Naive thymus-derived CD4-positive, alpha-beta T cell (primary cell): Measurements from ENCODE around the gene E2F3. TPM values are rescaled to one million over a fixed set of nuclear protein-coding genes. Genes with fewer than 3 reads are reported as not detected.

Source experiments
- ATAC-seq: fragments of 150-1000 bp; cut with Tn5 transposase; 2 replicates; pipeline ENCODE4 v1.10.0; 2021; ENCODE audit warnings: mild to moderate bottlenecking, moderate library complexity
- CTCF ChIA-PET: fragments of 350-600 bp; sonication (Branson Sonifier 250); formaldehyde crosslinking; loops from one replicate; lab custom pipeline; 2021; ENCODE audit warnings: antibody characterized with exemption; lab: Charles Lee
- POLR2A ChIA-PET: fragments of 350-600 bp; sonication (Branson Sonifier 250); formaldehyde crosslinking; loops from one replicate; lab custom pipeline; 2021; ENCODE audit warnings: antibody characterized with exemption, inconsistent platforms; lab: Charles Lee
- DNase-seq, 9 donors: peaks; one replicate each; pipeline versions ENCODE4 v3.0.0 to v3.0.0-alpha.2; 2020 to 2022; ENCODE audit warnings: mixed read lengths in 1 of 9
- H3K27ac ChIP-seq: one replicate; pipeline ENCODE4 v1.7.0; 2013; ENCODE audit warnings: mild to moderate bottlenecking, low read depth, low read length, moderate library complexity
- H3K27me3 ChIP-seq, 2 donors: one replicate each; pipeline ENCODE4 v1.7.0; 2013; ENCODE audit warnings: low read length in 2 of 2, mild to moderate bottlenecking in 2 of 2, moderate library complexity in 2 of 2; ENCODE audit not compliant: control insufficient read depth in 2 of 2, insufficient read depth in 2 of 2
- H3K36me3 ChIP-seq, 3 experiments: 1 replicate in 2 of 3; 2 replicates in 1 of 3; pipeline ENCODE4 v1.7.0; 2013; ENCODE audit warnings: low read length in 3 of 3, mild to moderate bottlenecking in 3 of 3, moderate library complexity in 1 of 3; ENCODE audit not compliant: insufficient read depth in 3 of 3, control insufficient read depth in 2 of 3
- H3K4me1 ChIP-seq, 2 donors: one replicate each; pipeline ENCODE4 v1.7.0; 2013; ENCODE audit warnings: low read length in 2 of 2, mild to moderate bottlenecking in 2 of 2, moderate library complexity in 1 of 2; ENCODE audit not compliant: control insufficient read depth in 2 of 2, insufficient read depth in 2 of 2
- H3K4me3 ChIP-seq: 2 replicates; pipeline ENCODE4 v1.7.0; 2013; ENCODE audit warnings: mild to moderate bottlenecking, low read length
- H3K9me3 ChIP-seq, 3 experiments: 1 replicate in 2 of 3; 2 replicates in 1 of 3; pipeline ENCODE4 v1.7.0; 2013; ENCODE audit warnings: low read length in 3 of 3; ENCODE audit not compliant: control insufficient read depth in 2 of 3
- H3K27ac Mint-ChIP-seq, 9 donors: one replicate each; pipeline ENCODE4 v1.8.0; 2020 to 2022; ENCODE audit warnings: mixed read lengths in 9 of 9, mild to moderate bottlenecking in 8 of 9, moderate library complexity in 5 of 9, inconsistent platforms in 2 of 9
- H3K27me3 Mint-ChIP-seq, 5 donors: one replicate each; pipeline ENCODE4 v1.8.0; 2021 to 2022; ENCODE audit warnings: mixed read lengths in 5 of 5, mild to moderate bottlenecking in 1 of 5
- H3K36me3 Mint-ChIP-seq, 5 donors: one replicate each; pipeline ENCODE4 v1.8.0; 2020 to 2022; ENCODE audit warnings: mixed read lengths in 5 of 5, mild to moderate bottlenecking in 3 of 5, inconsistent platforms in 1 of 5
- H3K4me1 Mint-ChIP-seq, 7 donors: one replicate each; pipeline ENCODE4 v1.8.0; 2020 to 2022; ENCODE audit warnings: mixed read lengths in 7 of 7, mild to moderate bottlenecking in 3 of 7, inconsistent platforms in 1 of 7
- H3K4me3 Mint-ChIP-seq, 10 donors: one replicate each; pipeline ENCODE4 v1.8.0; 2020 to 2022; ENCODE audit warnings: mild to moderate bottlenecking in 10 of 10, mixed read lengths in 10 of 10, moderate library complexity in 6 of 10, inconsistent platforms in 2 of 10
- H3K9me3 Mint-ChIP-seq, 11 donors: one replicate each; pipeline ENCODE4 v1.8.0; 2020 to 2022; ENCODE audit warnings: mixed read lengths in 11 of 11, mild to moderate bottlenecking in 4 of 11, inconsistent platforms in 1 of 11, moderate library complexity in 1 of 11
- intact Hi-C, 2 donors: fragments of 100-400 bp; cut with micrococcal nuclease; formaldehyde crosslinking; loops; one replicate each; pipeline ENCODE4 v1.15.1; 2023
- polyA plus RNA-seq, 2 donors: library from polyadenylated mRNA; unstranded; fragments of 300-500 nt; fragmentation: Illumina TruSeq; gene quantifications; one replicate each; pipeline ENCODE4 v1.2.3, GENCODE V29; 2021
- total RNA-seq, 6 experiments: library from RNA in 5 of 6; stranded (reverse) in 5 of 6; gene quantifications; 1 replicate in 5 of 6; 2 replicates in 1 of 6; pipeline ENCODE4 v1.2.3 and lab custom pipeline; 2021 to 2026

The E2F3 gene
- total and polyA plus RNA-seq, 7 experiments from 2014 or later = 3.0 to 39.2 (median 10.6) TPM

DNA sequence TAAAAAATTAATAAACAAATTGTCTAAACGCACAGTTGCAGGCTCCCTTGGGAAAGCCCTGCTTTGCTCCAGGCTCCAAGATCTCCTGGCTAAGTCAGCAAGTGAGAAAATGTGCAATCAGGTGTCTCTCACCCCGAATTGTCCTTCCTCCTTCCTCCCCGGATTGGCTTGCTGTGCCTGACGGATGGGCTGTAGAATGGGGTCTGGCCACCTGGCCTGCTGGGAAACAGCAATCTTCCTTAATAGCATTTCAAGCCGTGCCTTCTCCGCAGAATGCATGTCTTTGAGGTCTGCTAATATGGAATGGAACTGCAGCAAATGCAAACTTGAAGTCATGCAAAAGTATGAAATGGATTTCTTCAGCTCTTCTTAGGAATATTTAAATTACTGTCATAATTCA, 88.9 kb downstream of the E2F3 start:
- DNase-seq (no peak), ATAC-seq (no peak)
- H3K27me3 Mint-ChIP-seq = no peaks in the 10 kb centered on the region
- ChIA-PET CTCF (interaction anchor here (0.6 kb wide), 1 partner anchor 375 kb away, joined by 3 read pairs; no protein-coding TSS in a partner anchor), POLR2A (no interaction called here)
- no peaks in the 10 kb centered on the region for H3K9me3 Mint-ChIP-seq
- no peak overlapping the region for H3K27ac Mint-ChIP-seq
- H3K4me1 Mint-ChIP-seq = no peaks in the 10 kb centered on the region
- H3K4me3 ChIP-seq = no peak overlapping the region
- no peaks in the 10 kb centered on the region for H3K27me3 ChIP-seq
- H3K4me1 ChIP-seq = no peaks in the 10 kb centered on the region
- H3K36me3 Mint-ChIP-seq = peaks cover 18 to 48% (median 34%) of the 10 kb centered on the region in 5 donors
- H3K27ac ChIP-seq = no peak overlapping the region
- peaks cover 5 to 17% (median 5%) of the 10 kb centered on the region in 3 experiments for H3K36me3 ChIP-seq
- intact Hi-C loops = no loop called here
- no peak overlapping the region for H3K4me3 Mint-ChIP-seq
- H3K9me3 ChIP-seq = no peaks in the 10 kb centered on the region

DNA sequence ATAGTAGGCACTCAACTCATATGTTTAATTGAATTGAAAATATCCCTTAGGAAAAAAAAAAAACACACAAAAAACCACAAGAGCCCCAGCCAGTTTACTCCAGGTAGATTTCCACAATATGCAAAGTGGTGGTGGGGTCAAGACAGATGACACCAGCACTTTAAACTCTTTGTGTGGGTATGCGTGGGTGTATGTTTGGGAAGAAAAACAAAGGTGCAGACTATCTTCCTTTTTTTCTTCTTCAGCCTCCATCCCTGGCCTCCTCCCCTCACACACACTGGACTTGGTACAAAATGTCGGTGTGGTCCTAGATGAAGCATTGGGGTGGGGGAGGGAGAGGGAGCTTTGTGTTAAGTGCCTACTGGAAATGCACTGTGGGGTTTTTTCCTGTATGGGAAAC, 90.4 kb downstream of the E2F3 start:
- no peak overlapping the region for H3K4me3 Mint-ChIP-seq
- H3K9me3 ChIP-seq = no peaks in the 10 kb centered on the region
- H3K9me3 Mint-ChIP-seq = no peaks in the 10 kb centered on the region
- no peaks in the 10 kb centered on the region for H3K4me1 ChIP-seq
- POLR2A ChIA-PET = no interaction called here
- no peaks in the 10 kb centered on the region for H3K4me1 Mint-ChIP-seq
- no peak overlapping the region for H3K27ac Mint-ChIP-seq
- intact Hi-C loops = no loop called here
- H3K36me3 ChIP-seq = peaks cover 5 to 17% (median 5%) of the 10 kb centered on the region in 3 experiments
- CTCF ChIA-PET = interaction anchor here (0.7 kb wide), 1 partner anchor 9 kb away, joined by 3 read pairs; no protein-coding TSS in a partner anchor
- ATAC-seq (no peak), DNase-seq (no peak)
- no peaks in the 10 kb centered on the region for H3K27me3 ChIP-seq
- peaks cover 18 to 40% (median 26%) of the 10 kb centered on the region in 5 donors for H3K36me3 Mint-ChIP-seq
- H3K4me3 ChIP-seq = no peak overlapping the region
- no peak overlapping the region for H3K27ac ChIP-seq
- no peaks in the 10 kb centered on the region for H3K27me3 Mint-ChIP-seq

DNA sequence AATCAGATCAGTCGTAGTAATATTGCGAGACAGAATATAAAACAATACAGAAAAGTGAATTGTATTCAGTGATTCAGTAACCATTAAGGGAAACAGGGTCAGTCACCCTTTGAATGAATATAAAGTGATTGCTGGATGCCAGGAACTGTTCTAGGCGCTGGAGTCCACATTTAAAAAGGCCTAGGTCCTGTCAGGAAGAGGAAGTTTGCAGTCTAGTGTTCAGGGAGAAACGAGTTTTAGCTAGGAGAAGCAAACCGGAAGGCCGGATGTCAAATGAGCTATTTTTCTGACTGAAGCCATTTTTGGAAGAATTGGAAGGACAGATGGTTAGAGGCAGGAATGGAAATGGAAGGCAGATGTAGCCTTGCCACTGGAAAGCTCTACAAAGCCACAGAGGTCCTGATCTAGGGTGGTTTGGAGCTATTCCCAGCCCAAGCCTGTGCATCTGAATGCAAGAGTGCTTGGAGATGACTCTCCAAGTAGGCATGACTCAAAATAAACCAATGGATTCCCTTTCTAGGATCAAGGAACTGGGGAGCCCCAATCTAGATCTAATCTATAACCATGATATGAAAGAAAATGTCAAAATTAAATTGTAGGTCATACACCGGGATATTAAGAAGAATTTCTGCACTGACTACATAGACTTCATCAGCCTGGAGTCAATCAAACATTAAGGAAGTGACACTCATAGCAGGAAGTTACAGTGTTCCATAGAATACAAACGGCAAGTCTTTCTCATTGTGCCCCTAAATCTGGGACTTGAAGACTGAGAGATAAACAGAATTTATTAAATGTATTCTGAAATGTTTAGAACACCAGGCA, 95.7 kb downstream of the E2F3 start:
- ChIA-PET CTCF (interaction anchor here (0.7 to 0.9 kb wide), 2 partner anchors 27 to 162 kb away, joined by 3 read pairs; no protein-coding TSS in a partner anchor), POLR2A (interaction anchor here (0.6 kb wide), 1 partner anchor 73 kb away, joined by 6 read pairs; no protein-coding TSS in a partner anchor)
- intact Hi-C loops = no loop called here
- no peak overlapping the region for H3K4me3 Mint-ChIP-seq
- no peak overlapping the region for H3K27ac Mint-ChIP-seq
- peaks cover 0 to 2% (median 0%) of the 10 kb centered on the region in 5 donors for H3K36me3 Mint-ChIP-seq
- peak; percentile 34 for ATAC-seq
- Histone ChIP-seq H3K36me3 (no peaks in the 10 kb centered on the region), H3K9me3 (no peaks in the 10 kb centered on the region), H3K4me1 (no peaks in the 10 kb centered on the region), H3K4me3 (no peak overlapping the region), H3K27ac (no peak overlapping the region), H3K27me3 (no peaks in the 10 kb centered on the region)
- DNase-seq = no peak
- H3K27me3 Mint-ChIP-seq = peaks cover 0 to 14% (median 0%) of the 10 kb centered on the region in 5 donors
- H3K9me3 Mint-ChIP-seq = no peaks in the 10 kb centered on the region
- no peaks in the 10 kb centered on the region for H3K4me1 Mint-ChIP-seq

DNA sequence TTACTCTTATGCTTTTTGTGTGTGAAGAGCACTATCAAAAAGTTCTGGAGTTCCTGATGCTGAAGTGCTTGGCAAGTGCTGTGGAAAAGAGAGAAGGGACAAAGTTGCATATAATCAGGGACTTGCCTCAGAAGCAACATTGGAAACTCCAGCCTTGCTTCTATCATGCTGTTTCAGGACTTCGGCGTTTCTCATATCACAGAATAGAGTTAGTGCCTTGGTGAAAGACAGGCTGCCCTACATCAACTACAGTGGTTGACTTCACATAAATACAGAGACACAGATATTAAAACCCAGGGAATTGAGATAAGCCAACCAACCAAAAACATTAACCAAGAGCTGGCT, 96.3 kb downstream of the E2F3 start:
- H3K27ac ChIP-seq = no peak overlapping the region
- Mint-ChIP-seq H3K9me3 (no peaks in the 10 kb centered on the region), H3K36me3 (peaks cover 0 to 2% (median 0%) of the 10 kb centered on the region in 5 donors), H3K27ac (no peak overlapping the region), H3K4me1 (no peaks in the 10 kb centered on the region), H3K27me3 (peaks cover 0 to 14% (median 0%) of the 10 kb centered on the region in 5 donors), H3K4me3 (no peak overlapping the region)
- ATAC-seq = no peak
- no peak overlapping the region for H3K4me3 ChIP-seq
- no peaks in the 10 kb centered on the region for H3K36me3 ChIP-seq
- H3K4me1 ChIP-seq = no peaks in the 10 kb centered on the region
- no peak for DNase-seq
- no peaks in the 10 kb centered on the region for H3K9me3 ChIP-seq
- no peaks in the 10 kb centered on the region for H3K27me3 ChIP-seq
- ChIA-PET POLR2A (interaction anchor here (0.6 kb wide), 1 partner anchor 74 kb away, joined by 6 read pairs; no protein-coding TSS in a partner anchor), CTCF (interaction anchor here (0.7 to 0.9 kb wide), 2 partner anchors 26 to 163 kb away, joined by 3 read pairs; no protein-coding TSS in a partner anchor)
- intact Hi-C loops = no loop called here

DNA sequence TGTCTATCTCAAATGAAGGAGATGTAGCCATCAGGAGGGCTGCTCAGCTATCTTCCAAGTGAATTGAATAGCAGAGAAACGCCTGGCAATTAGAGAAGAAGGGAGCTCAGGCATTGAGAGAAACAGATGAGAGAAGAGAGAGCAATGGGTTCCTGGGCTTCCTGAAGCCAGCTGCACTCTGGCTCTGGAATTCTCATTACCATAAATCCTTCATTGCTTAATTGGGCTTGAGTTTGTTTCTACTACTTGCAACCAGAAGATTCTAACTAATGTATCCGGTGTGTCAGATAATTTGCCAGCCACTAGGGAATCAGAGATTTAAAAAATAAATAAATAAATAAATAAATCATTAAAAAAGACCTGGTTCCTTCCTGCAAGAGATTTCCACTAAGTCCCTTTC, 107.5 kb downstream of the E2F3 start:
- H3K4me3 ChIP-seq = no peak overlapping the region
- Mint-ChIP-seq H3K4me3 (no peak overlapping the region), H3K27ac (no peak overlapping the region), H3K27me3 (peaks cover 0 to 10% (median 7%) of the 10 kb centered on the region in 5 donors), H3K4me1 (peaks cover 0 to 5% (median 0%) of the 10 kb centered on the region in 7 donors), H3K36me3 (no peaks in the 10 kb centered on the region), H3K9me3 (no peaks in the 10 kb centered on the region)
- no peak for DNase-seq
- ChIA-PET POLR2A (no interaction called here), CTCF (no interaction called here)
- H3K36me3 ChIP-seq = no peaks in the 10 kb centered on the region
- no peaks in the 10 kb centered on the region for H3K27me3 ChIP-seq
- H3K4me1 ChIP-seq = no peaks in the 10 kb centered on the region
- ATAC-seq = no peak
- no peaks in the 10 kb centered on the region for H3K9me3 ChIP-seq
- H3K27ac ChIP-seq = no peak overlapping the region
- intact Hi-C loops = no loop called here

DNA sequence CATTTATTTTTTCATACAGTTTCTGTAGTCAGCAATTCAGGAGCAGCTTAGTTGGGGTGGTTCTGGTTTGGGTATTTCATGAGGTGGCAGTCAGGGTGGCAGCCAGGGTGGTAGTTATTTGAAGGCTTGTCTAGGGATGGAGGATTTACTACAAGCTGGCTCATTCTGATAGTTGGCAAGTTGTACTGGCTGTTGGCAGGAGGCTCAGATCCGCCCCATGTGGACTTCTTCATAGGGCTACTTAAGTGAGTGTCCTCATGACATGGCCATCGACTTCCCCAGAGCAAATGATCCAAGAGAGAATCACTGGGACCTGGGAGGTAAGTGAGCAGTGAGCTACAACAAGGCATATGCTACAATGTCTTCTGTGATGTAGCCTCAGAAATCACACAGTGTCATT, 110.2 kb downstream of the E2F3 start:
- Mint-ChIP-seq H3K27me3 (peaks cover 0 to 10% (median 7%) of the 10 kb centered on the region in 5 donors), H3K36me3 (no peaks in the 10 kb centered on the region), H3K4me3 (no peak overlapping the region), H3K9me3 (no peaks in the 10 kb centered on the region), H3K4me1 (peaks cover 0 to 5% (median 0%) of the 10 kb centered on the region in 7 donors), H3K27ac (no peak overlapping the region)
- intact Hi-C loops = no loop called here
- POLR2A ChIA-PET = no interaction called here
- Histone ChIP-seq H3K9me3 (no peaks in the 10 kb centered on the region), H3K27ac (no peak overlapping the region), H3K4me3 (no peak overlapping the region), H3K36me3 (no peaks in the 10 kb centered on the region), H3K4me1 (no peaks in the 10 kb centered on the region), H3K27me3 (no peaks in the 10 kb centered on the region)
- DNase-seq (no peak), ATAC-seq (no peak)
- CTCF ChIA-PET = no interaction called here
